B cell (primary cell): ENCODE data around the gene PTPRN2. TPM values are rescaled to one million over a fixed set of nuclear protein-coding genes. Genes with fewer than 3 reads are reported as not detected.

ENCODE experiments used
- ATAC-seq: fragments of 200-7000 bp; cut with Tn5 transposase; one replicate; pipeline ENCODE4 v1.10.0; 2021; ENCODE audit warnings: low read depth, mild to moderate bottlenecking, moderate number of reproducible peaks, moderate library complexity
- CTCF ChIA-PET: fragments of 350-600 bp; sonication (Branson Sonifier 250); formaldehyde crosslinking; loops from one replicate; lab custom pipeline; 2021; ENCODE audit warnings: antibody characterized with exemption, inconsistent platforms; lab: Charles Lee
- POLR2A ChIA-PET: fragments of 350-600 bp; sonication (Branson Sonifier 250); formaldehyde crosslinking; loops from one replicate; lab custom pipeline; 2021; ENCODE audit warnings: antibody characterized with exemption; lab: Charles Lee
- DNase-seq: peaks from one replicate; pipeline ENCODE4 v3.0.0; 2013
- H2AFZ ChIP-seq: 2 replicates; pipeline ENCODE4 v1.6.1; 2012; ENCODE audit warnings: mild to moderate bottlenecking, low read depth, low read length; ENCODE audit not compliant: insufficient read depth, poor library complexity, severe bottlenecking
- H3K27ac ChIP-seq, 2 donors: 1 replicate in 1 of 2; 2 replicates in 1 of 2; pipeline ENCODE4 v1.5.1; 2012 to 2013; ENCODE audit warnings: low read length in 2 of 2, mild to moderate bottlenecking in 2 of 2, moderate library complexity in 1 of 2
- H3K27me3 ChIP-seq, 4 experiments: fragments of 200-600 bp in 1 of 4; sonication (generic) in 1 of 4; replicated peaks in 1 of 4; 1 replicate in 2 of 4; 2 replicates in 2 of 4; pipeline versions ENCODE4 v1.6.1 to v1.7.0; 2013 to 2016; ENCODE audit warnings: low read length in 3 of 4, mild to moderate bottlenecking in 2 of 4, mixed read lengths in 1 of 4, moderate library complexity in 1 of 4; ENCODE audit not compliant: insufficient read depth in 4 of 4, control insufficient read depth in 3 of 4; ENCODE audit errors: control extremely low read depth in 1 of 4
- H3K36me3 ChIP-seq, 2 experiments: replicated peaks in 1 of 2; 1 replicate in 1 of 2; 2 replicates in 1 of 2; pipeline versions ENCODE4 v1.6.1 to v1.7.1; 2013; ENCODE audit warnings: low read length in 1 of 2; ENCODE audit not compliant: insufficient read depth in 2 of 2, control insufficient read depth in 1 of 2; ENCODE audit errors: control extremely low read depth in 1 of 2, extremely low read depth in 1 of 2
- H3K4me1 ChIP-seq, 2 donors: fragments of 200-600 bp in 1 of 2; sonication (generic) in 1 of 2; 1 replicate in 1 of 2; 2 replicates in 1 of 2; pipeline versions ENCODE4 v1.5.1 to v1.6.1; 2013 to 2017; ENCODE audit warnings: low read length in 2 of 2; ENCODE audit not compliant: control insufficient read depth in 2 of 2, insufficient read depth in 2 of 2
- H3K4me2 ChIP-seq: replicated peaks from 2 replicates; pipeline ENCODE3; 2012; ENCODE audit warnings: mild to moderate bottlenecking, low read depth, low read length; ENCODE audit not compliant: poor library complexity, severe bottlenecking
- H3K4me3 ChIP-seq, 5 experiments: fragments of 200-600 bp in 1 of 5; sonication (generic) in 1 of 5; 1 replicate in 3 of 5; 2 replicates in 2 of 5; pipeline versions ENCODE4 v1.5.1 to v1.7.0; 2011 to 2016; ENCODE audit warnings: low read length in 4 of 5, mild to moderate bottlenecking in 4 of 5, low read depth in 2 of 5, control low read depth in 1 of 5, moderate library complexity in 1 of 5; ENCODE audit not compliant: insufficient read depth in 1 of 5; ENCODE audit errors: control extremely low read depth in 1 of 5, extremely low read depth in 1 of 5
- H3K79me2 ChIP-seq: fragments of 200-600 bp; sonication (generic); one replicate; pipeline ENCODE4 v1.6.0; 2016; ENCODE audit warnings: low read length; ENCODE audit not compliant: control insufficient read depth, insufficient read depth
- H3K9ac ChIP-seq: fragments of 200-600 bp; sonication (generic); 2 replicates; pipeline ENCODE4 v1.6.1; 2017; ENCODE audit warnings: mild to moderate bottlenecking, low read length, moderate library complexity
- H3K9me3 ChIP-seq, 3 donors: one replicate each; pipeline versions ENCODE4 v1.6.1 to v1.7.1; 2013; ENCODE audit warnings: low read length in 2 of 3; ENCODE audit not compliant: control insufficient read depth in 2 of 3, insufficient read depth in 1 of 3; ENCODE audit errors: control extremely low read depth in 1 of 3
- H4K20me1 ChIP-seq: 2 replicates; pipeline ENCODE4 v1.6.0; 2012; ENCODE audit warnings: mild to moderate bottlenecking, low read length; ENCODE audit not compliant: insufficient read depth, control insufficient read depth, poor library complexity, severe bottlenecking
- H3K27ac Mint-ChIP-seq: one replicate; pipeline ENCODE4 v1.8.0; 2021; ENCODE audit warnings: mixed read lengths
- H3K27me3 Mint-ChIP-seq: one replicate; pipeline ENCODE4 v1.8.0; 2021; ENCODE audit warnings: mixed read lengths
- H3K4me1 Mint-ChIP-seq: one replicate; pipeline ENCODE4 v1.8.0; 2021; ENCODE audit warnings: mixed read lengths
- H3K4me3 Mint-ChIP-seq: one replicate; pipeline ENCODE4 v1.8.0; 2021; ENCODE audit warnings: mixed read lengths
- H3K9me3 Mint-ChIP-seq: one replicate; pipeline ENCODE4 v1.8.0; 2022; ENCODE audit warnings: mixed read lengths; ENCODE audit not compliant: insufficient read depth
- CTCF ChIP-seq: fragments of 200-600 bp; IDR thresholded peaks from one replicate; pipeline ENCODE4 v1.8.0; 2022; ENCODE audit warnings: antibody characterized with exemption, mild to moderate bottlenecking
- EZH2 ChIP-seq: IDR thresholded peaks from 2 replicates; pipeline ENCODE4 v1.6.1; 2012; ENCODE audit warnings: borderline replicate concordance, low read depth, mild to moderate bottlenecking, moderate library complexity, low read length; ENCODE audit not compliant: insufficient read depth, poor library complexity, severe bottlenecking
- WGBS: methylation state at CpG from one replicate; pipeline ENCODE4 v1.1.5; 2013; ENCODE audit warnings: missing lambda C conversion rate; ENCODE audit not compliant: insufficient coverage; 5-methylcytosine and 5-hydroxymethylcytosine counted together
- intact Hi-C: fragments of 100-400 bp; cut with micrococcal nuclease; formaldehyde crosslinking; loops from one replicate; pipeline ENCODE4 v1.10.0; 2022
- polyA plus RNA-seq: library from polyadenylated mRNA; depleted of rRNA; stranded (reverse); fragments of >200 nt; gene quantifications from 2 replicates; pipeline ENCODE4 v1.2.3, GENCODE V29; 2012
- total RNA-seq, 2 donors: library from RNA; stranded (reverse); fragments of 120-200 nt in 1 of 2; gene quantifications; 1 replicate in 1 of 2; 2 replicates in 1 of 2; pipeline versions ENCODE4 v1.2.3 to v1.2.4, GENCODE V29; 2013 to 2022

PTPRN2 gene
- total and polyA plus RNA-seq, 2 donors (not counting 1 experiment from before 2014, with no cell fraction given), result 2.0 to 5.0 TPM

GRCh38 chr7:157874870-157875229 lies 712.8 kb downstream of the PTPRN2 start:
- Mint-ChIP-seq H3K4me1 (peaks cover 4% of the 10 kb centered on the region), H3K27me3 (no peaks in the 10 kb centered on the region), H3K27ac (no peak overlapping the region), H3K4me3 (peak overlapping the region; percentile 36), H3K9me3 (peaks cover 2% of the 10 kb centered on the region)
- Histone ChIP-seq H3K4me3 (no peak overlapping the region), H3K27ac (no peak overlapping the region), H3K36me3 (no peaks in the 10 kb centered on the region), H3K79me2 (no peaks in the 10 kb centered on the region), H3K9ac (no peak overlapping the region), H2AFZ (peak overlapping the region; percentile 46), H3K4me1 (peaks cover 0 to 7% of the 10 kb centered on the region in 2 donors), H3K27me3 (no peaks in the 10 kb centered on the region), H4K20me1 (no peaks in the 10 kb centered on the region), H3K4me2 (no peak overlapping the region), H3K9me3 (peaks cover 0 to 22% (median 0%) of the 10 kb centered on the region in 3 donors)
- ATAC-seq, result no peak
- POLR2A ChIA-PET, result no interaction called here
- TF ChIP-seq EZH2, result no peak
- no peak for TF ChIP-seq CTCF
- no peak for DNase-seq
- WGBS, result 67% methylated on average over 12 of the region's 12 CpGs
- CTCF ChIA-PET, result interaction anchor here (0.6 kb wide), 1 partner anchor 197 kb away, joined by 3 read pairs; no protein-coding TSS in a partner anchor
- intact Hi-C loops, result no loop called here

- POLR2A ChIA-PET, result no interaction called here
- Histone ChIP-seq H3K4me1 (peaks cover 0 to 7% of the 10 kb centered on the region in 2 donors), H3K9ac (no peak overlapping the region), H4K20me1 (no peaks in the 10 kb centered on the region), H3K4me2 (no peak overlapping the region), H2AFZ (no peak overlapping the region), H3K27ac (no peak overlapping the region), H3K4me3 (no peak overlapping the region), H3K79me2 (no peaks in the 10 kb centered on the region), H3K36me3 (no peaks in the 10 kb centered on the region), H3K27me3 (no peaks in the 10 kb centered on the region), H3K9me3 (peaks cover 0 to 24% (median 0%) of the 10 kb centered on the region in 3 donors)
- Mint-ChIP-seq H3K27me3 (no peaks in the 10 kb centered on the region), H3K4me3 (peak overlapping the region; percentile 36), H3K4me1 (peaks cover 4% of the 10 kb centered on the region), H3K9me3 (peaks cover 2% of the 10 kb centered on the region), H3K27ac (no peak overlapping the region)
- WGBS, result 88% methylated on average over 12 of the region's 14 CpGs
- CTCF ChIA-PET, result no interaction called here
- no peak for DNase-seq
- ATAC-seq, result no peak
- intact Hi-C loops, result no loop called here
- TF ChIP-seq EZH2, result no peak
- no peak for TF ChIP-seq CTCF
These were observed 713.3 kb downstream of the PTPRN2 start for GRCh38 chr7:157874208-157874816.
